ENCODE data around the gene ATP8B2.
"Not testable (repeated sequence)": the region's sequence is repeated elsewhere in the genome, so short reads cannot be mapped to it uniquely, and the experiment has no call there.

The ATP8B2 gene

GRCh38 chr1:154324669-154325582 lies at the start of gene ATP8B2:
Gene ATP8B2 (plus strand): TSS chr1:154325525. CDS start chr1:154328142, 2,617 bp downstream.
- ChIA-PET POLR2A (interaction anchor here (1.3 to 2.5 kb wide), 3 partner anchors 10 to 106 kb away, joined by 3 to 24 read pairs (median 4); no protein-coding TSS in a partner anchor), CTCF (interaction anchor here (0.8 to 4.2 kb wide), 5 partner anchors 11 to 572 kb away, joined by 3 to 65 read pairs (median 4); no protein-coding TSS in a partner anchor)
- peak; percentile 95 for DNase-seq (ENCODE audit: extremely low spot score)
- TF ChIP-seq PKNOX1 (IDR thresholded peaks at IDR 0.05): no peak
- peak; percentile 12; the same call in 1 of the 2 replicates for TF ChIP-seq CTBP1 (IDR thresholded peaks at IDR 0.05; ENCODE audit: borderline replicate concordance)
- no peak for TF ChIP-seq HDGF (IDR thresholded peaks at IDR 0.05; ENCODE audit: borderline replicate concordance)
- peak; percentile 71 for TF ChIP-seq FOXM1 (IDR thresholded peaks at IDR 0.05; ENCODE audit: borderline replicate concordance)

GRCh38 chr1:154276797-154277196 lies 48.5 kb upstream of the ATP8B2 start:
- no peak for DNase-seq (ENCODE audit: extremely low spot score)
- POLR2A ChIA-PET: interaction anchor here (1.5 kb wide), 1 partner anchor 50 kb away, joined by 6 read pairs; no protein-coding TSS in a partner anchor

GRCh38 chr1:154287591-154287990 lies 37.7 kb upstream of the ATP8B2 start:
- DNase-seq (ENCODE audit: extremely low spot score); CTCF ChIA-PET; POLR2A ChIA-PET: not testable (repeated sequence)

More at GRCh38 chr1:154276797-154277196, 48.5 kb upstream of the ATP8B2 start:
- CTCF ChIA-PET: interaction anchor here (0.6 to 3.0 kb wide), 3 partner anchors 49 to 604 kb away, joined by 3 to 24 read pairs (median 3); no protein-coding TSS in a partner anchor
- no peak for TF ChIP-seq FOXK2 (IDR thresholded peaks at IDR 0.05)
- TF ChIP-seq TARDBP (IDR thresholded peaks at IDR 0.05): no peak
- no peak for TF ChIP-seq ELF4 (IDR thresholded peaks at IDR 0.05)
- TF ChIP-seq ARNT (IDR thresholded peaks at IDR 0.05): no peak

GRCh38 chr1:154288661-154289060 lies 36.7 kb upstream of the ATP8B2 start:
- ChIA-PET CTCF (interaction anchor here (0.7 to 1.6 kb wide), 2 partner anchors 38 to 46 kb away, joined by 3 read pairs; no protein-coding TSS in a partner anchor), POLR2A (no interaction called here)
- DNase-seq (ENCODE audit: extremely low spot score): no peak
- TF ChIP-seq ZNF384 (IDR thresholded peaks at IDR 0.05) (no peak), TARDBP (IDR thresholded peaks at IDR 0.05) (no peak), FOXK2 (IDR thresholded peaks at IDR 0.05) (no peak), NFRKB (IDR thresholded peaks at IDR 0.05) (no peak), ELF4 (IDR thresholded peaks at IDR 0.05) (no peak), SP1 (IDR thresholded peaks at IDR 0.05) (no peak), FOXM1 (IDR thresholded peaks at IDR 0.05; ENCODE audit: borderline replicate concordance) (no peak), SUZ12 (IDR thresholded peaks at IDR 0.05) (no peak), BHLHE40 (IDR thresholded peaks at IDR 0.05; ENCODE audit: borderline replicate concordance) (no peak), HDGF (IDR thresholded peaks at IDR 0.05; ENCODE audit: borderline replicate concordance) (no peak), LEF1 (IDR thresholded peaks at IDR 0.05; ENCODE audit: borderline replicate concordance) (no peak)

GRCh38 chr1:154290921-154291320 lies 34.4 kb upstream of the ATP8B2 start:
- CTCF ChIA-PET: no interaction called here
- DNase-seq (ENCODE audit: extremely low spot score): no peak
- POLR2A ChIA-PET: no interaction called here
- TF ChIP-seq LEF1 (IDR thresholded peaks at IDR 0.05; ENCODE audit: borderline replicate concordance) (no peak), L3MBTL2 (conservative IDR thresholded peaks at IDR 0.05) (no peak), HDGF (IDR thresholded peaks at IDR 0.05; ENCODE audit: borderline replicate concordance) (no peak), TARDBP (IDR thresholded peaks at IDR 0.05) (no peak), FOXA1 (IDR thresholded peaks at IDR 0.05) (no peak), NFRKB (IDR thresholded peaks at IDR 0.05) (no peak), SP1 (IDR thresholded peaks at IDR 0.05) (no peak), ZNF384 (IDR thresholded peaks at IDR 0.05) (no peak), FOXK2 (IDR thresholded peaks at IDR 0.05) (no peak), SUZ12 (IDR thresholded peaks at IDR 0.05) (no peak), BHLHE40 (IDR thresholded peaks at IDR 0.05; ENCODE audit: borderline replicate concordance) (no peak), FOXM1 (IDR thresholded peaks at IDR 0.05; ENCODE audit: borderline replicate concordance) (no peak), ARNT (IDR thresholded peaks at IDR 0.05) (no peak), ELF4 (IDR thresholded peaks at IDR 0.05) (no peak), CTBP1 (IDR thresholded peaks at IDR 0.05; ENCODE audit: borderline replicate concordance) (no peak), PKNOX1 (IDR thresholded peaks at IDR 0.05) (no peak)

GRCh38 chr1:154295408-154296235 lies 29.7 kb upstream of the ATP8B2 start:
- ChIA-PET CTCF (interaction anchor here (1.4 kb wide), 1 partner anchor 39 kb away, joined by 5 read pairs; no protein-coding TSS in a partner anchor), POLR2A (no interaction called here)
- TF ChIP-seq FOXM1 (IDR thresholded peaks at IDR 0.05; ENCODE audit: borderline replicate concordance): no peak
- no peak for TF ChIP-seq L3MBTL2 (conservative IDR thresholded peaks at IDR 0.05)
- no peak for DNase-seq (ENCODE audit: extremely low spot score)

- no peak for DNase-seq (ENCODE audit: extremely low spot score)
- ChIA-PET POLR2A (no interaction called here), CTCF (no interaction called here)
- TF ChIP-seq TARDBP (IDR thresholded peaks at IDR 0.05) (no peak), PKNOX1 (IDR thresholded peaks at IDR 0.05) (no peak), FOXA1 (IDR thresholded peaks at IDR 0.05) (no peak), ARNT (IDR thresholded peaks at IDR 0.05) (no peak), ZNF384 (IDR thresholded peaks at IDR 0.05) (no peak), ELF4 (IDR thresholded peaks at IDR 0.05) (no peak), L3MBTL2 (conservative IDR thresholded peaks at IDR 0.05) (no peak), HDGF (IDR thresholded peaks at IDR 0.05; ENCODE audit: borderline replicate concordance) (no peak), FOXK2 (IDR thresholded peaks at IDR 0.05) (no peak), SUZ12 (IDR thresholded peaks at IDR 0.05) (no peak), CTBP1 (IDR thresholded peaks at IDR 0.05; ENCODE audit: borderline replicate concordance) (no peak), FOXM1 (IDR thresholded peaks at IDR 0.05; ENCODE audit: borderline replicate concordance) (no peak), NFRKB (IDR thresholded peaks at IDR 0.05) (no peak), SP1 (IDR thresholded peaks at IDR 0.05) (no peak), LEF1 (IDR thresholded peaks at IDR 0.05; ENCODE audit: borderline replicate concordance) (no peak), BHLHE40 (IDR thresholded peaks at IDR 0.05; ENCODE audit: borderline replicate concordance) (no peak)
These were observed 23.7 kb upstream of the ATP8B2 start for GRCh38 chr1:154301582-154301981.
